T-helper 1 cell treated with Interleukin-12 subunit alpha and Interleukin-12 subunit beta and Interleukin-4 antibody, amounts not matched to agents 30 ng/mL and 1 ng/mL, for 36 hours (primary cell): Measurements from ENCODE around the gene SPO11. TPM values are rescaled to one million over a fixed set of nuclear protein-coding genes. Genes with fewer than 3 reads are reported as not detected.

Source experiments
- intact Hi-C: fragments of 100-400 bp; cut with micrococcal nuclease; formaldehyde crosslinking; loops from one replicate; pipeline ENCODE4 v1.15.1; 2024
- total RNA-seq: library from RNA; stranded (reverse); gene quantifications from 2 replicates; pipeline ENCODE4 v1.2.3, GENCODE V29; 2022

Gene SPO11
- total RNA-seq, 1 donor from 2014 or later: not detected

- intact Hi-C loops: no loop called here
Measured at GRCh38 chr20:57309544-57310115, 20.0 kb upstream of the SPO11 start.

DNA sequence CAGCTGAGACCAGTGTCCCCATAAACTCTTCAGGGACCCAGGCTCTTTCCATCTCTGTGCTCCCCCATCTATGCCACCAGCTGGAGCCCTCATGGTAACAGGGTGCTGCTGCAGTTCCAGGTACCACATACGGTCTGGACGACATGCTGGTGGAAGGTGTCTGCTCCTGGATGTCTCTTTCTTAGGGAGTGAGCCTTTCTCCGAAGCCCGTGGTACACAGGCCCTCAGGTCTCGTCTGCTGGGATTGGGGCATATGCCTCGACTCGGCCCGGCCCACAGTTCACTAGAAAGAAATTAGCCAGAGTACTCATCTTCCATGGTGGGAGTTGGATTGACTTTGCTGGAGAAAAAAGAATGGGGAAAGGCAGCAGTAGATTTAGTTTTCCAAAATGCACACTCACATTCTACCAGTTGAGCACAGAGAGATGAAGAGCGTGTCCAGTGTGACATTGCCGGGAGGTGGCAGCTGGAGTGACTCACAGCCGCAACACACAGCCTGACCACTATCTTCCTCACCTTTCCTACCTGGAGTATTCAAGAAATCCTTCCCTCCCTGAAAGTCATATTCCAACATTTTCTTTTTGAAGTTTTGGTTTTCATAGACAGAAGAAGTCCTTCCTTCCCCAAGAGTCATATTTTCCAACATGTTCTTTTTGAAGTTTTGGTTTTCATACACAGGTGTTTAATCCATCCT lies 18.6 kb upstream of the SPO11 start:
- intact Hi-C loops: no loop called here

DNA sequence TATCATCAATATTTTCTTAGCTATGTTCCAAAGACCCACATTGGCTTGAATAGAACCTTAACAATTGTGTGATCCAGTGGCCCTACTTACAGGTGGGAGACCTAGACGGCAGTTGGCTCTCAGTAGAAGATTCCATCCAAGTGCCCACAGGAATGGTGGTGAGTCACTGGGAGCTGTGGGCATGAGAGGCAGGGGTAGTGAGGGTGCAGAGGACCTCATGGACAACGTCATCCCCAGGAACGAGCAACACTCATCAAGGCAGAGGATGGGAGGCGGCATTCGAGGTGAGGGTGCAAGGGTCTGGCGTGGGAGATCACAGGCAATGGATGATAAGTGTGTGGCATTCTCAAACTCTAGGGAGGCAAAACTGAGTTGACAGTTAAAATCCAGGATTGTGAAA lies 17.5 kb upstream of the SPO11 start:
- intact Hi-C loops: no loop called here

DNA sequence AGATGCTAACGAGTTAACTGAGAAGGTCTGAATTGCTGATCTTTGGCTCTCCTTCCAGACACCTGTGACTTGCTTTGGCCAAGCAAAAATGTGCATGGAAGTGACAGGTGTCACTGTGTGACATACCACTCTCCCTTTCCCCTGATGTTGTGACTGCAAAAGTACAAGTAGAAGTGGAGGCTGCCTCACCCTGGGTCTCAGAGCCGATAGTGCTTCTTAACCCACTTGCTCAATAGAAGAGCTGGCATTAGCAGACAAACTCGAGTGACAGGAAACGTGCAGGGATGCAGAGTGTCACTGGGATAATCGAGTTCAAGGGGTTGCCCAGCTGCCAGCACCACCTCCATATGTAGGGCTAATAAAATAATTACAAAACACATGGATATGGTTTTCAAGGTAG lies 16.4 kb upstream of the SPO11 start:
- intact Hi-C loops: no loop called here

DNA sequence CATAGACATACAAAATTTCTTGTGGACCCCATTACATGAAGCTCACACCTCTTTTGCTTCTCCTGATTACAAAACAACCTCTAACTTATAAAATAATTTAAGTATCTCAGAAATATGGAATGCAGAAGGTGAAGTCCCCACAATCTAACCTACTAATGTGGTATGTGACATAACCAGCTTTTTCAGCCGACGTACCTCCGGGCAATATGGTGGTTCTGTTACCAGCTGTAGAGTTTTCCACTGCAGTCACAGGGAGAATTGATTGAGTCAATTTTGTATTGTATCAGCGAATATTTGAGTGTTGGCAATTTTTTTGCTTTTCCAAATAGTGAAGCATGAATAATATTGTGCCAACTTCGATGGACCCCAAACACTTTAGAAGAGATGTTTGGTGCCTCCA lies 15.7 kb upstream of the SPO11 start:
- intact Hi-C loops: no loop called here

DNA sequence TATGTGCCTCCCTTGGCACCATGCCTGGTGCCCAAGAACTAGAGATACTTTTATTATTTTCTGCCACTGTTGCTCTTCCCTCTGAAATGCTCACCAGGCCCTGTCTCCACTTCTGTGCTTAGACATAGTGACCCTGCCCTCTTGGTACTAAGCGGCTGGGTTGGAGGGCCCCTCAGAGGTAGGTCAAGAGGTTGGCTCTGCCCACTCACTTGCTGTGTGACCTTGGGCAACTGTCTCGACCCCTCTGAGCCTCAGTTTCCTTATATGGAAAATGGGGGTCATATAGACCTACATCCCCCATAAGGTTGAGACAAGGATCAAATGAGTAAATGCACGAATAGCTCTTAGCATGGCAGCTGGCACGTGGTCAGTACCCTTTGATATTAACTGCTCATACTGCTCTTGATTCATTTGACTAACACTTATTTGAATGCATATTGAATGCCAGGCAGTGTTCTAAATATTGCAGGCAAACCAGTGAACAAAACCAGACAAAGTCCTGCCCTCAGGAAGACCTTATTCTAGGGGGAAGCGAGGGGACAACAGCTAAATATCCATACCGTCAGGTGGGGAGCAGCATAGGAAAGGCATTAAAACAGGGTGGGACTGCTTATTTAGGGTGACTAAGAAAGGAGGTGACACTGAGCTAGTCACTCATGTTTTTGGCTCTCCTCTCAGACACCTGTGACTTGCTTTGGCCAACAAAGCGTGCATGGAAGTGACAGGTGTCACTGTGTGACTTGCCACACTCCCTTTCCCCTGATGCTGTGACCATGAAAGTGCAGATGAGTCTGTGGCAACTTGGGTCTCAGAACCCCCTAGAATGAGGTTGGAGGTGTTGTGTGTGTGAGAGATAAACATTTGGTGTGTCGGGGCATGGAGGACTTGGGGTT lies 14.3 kb upstream of the SPO11 start:
- intact Hi-C loops: no loop called here

- intact Hi-C loops: no loop called here
Measured at GRCh38 chr20:57315976-57316480, 13.6 kb upstream of the SPO11 start.

GRCh38 chr20:57316795-57317201 lies 12.8 kb upstream of the SPO11 start:
- intact Hi-C loops: no loop called here

DNA sequence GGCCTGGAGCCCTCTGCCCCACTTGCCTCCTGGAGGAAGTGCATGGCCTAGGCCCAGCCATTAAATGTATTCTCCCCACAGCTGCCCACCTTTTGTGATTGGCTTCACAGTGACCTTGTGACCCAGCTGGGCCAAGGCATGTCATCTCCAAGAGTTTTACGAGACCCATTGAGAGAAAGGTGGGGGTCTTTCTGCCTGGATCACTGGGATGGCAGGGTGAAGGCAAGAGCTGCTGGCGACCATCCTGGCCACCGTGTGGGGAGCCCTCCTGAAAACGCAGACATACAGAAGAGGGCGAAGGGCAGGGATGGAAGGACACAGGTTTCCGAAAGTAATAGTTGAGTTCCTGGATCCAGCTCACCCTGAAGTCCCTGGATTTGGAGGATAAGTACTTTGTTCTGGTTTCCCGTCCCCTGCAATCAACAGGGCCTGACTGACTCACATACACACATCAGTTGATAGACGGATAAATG lies 12.3 kb upstream of the SPO11 start:
- intact Hi-C loops: no loop called here

GRCh38 chr20:57317789-57318371 lies 11.7 kb upstream of the SPO11 start:
- intact Hi-C loops: no loop called here

DNA sequence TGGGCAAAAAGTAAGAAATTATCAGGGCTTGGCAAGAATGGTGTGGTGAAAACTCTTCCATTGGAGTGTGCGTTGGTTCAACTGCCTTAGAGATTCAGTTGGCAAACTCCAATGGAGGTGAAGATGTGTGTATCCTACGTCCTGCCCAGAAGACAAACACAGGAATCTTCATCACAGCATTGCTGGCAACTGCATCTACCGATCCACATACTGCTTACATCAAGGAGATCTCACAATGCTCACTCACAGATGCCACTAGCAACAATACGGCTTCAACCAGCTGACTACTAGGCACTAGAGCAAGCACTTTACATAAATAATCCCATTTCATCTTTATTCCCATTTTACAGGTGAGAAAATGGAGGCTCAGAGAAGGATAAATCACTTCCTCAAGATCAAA lies 10.0 kb upstream of the SPO11 start:
- intact Hi-C loops: no loop called here

DNA sequence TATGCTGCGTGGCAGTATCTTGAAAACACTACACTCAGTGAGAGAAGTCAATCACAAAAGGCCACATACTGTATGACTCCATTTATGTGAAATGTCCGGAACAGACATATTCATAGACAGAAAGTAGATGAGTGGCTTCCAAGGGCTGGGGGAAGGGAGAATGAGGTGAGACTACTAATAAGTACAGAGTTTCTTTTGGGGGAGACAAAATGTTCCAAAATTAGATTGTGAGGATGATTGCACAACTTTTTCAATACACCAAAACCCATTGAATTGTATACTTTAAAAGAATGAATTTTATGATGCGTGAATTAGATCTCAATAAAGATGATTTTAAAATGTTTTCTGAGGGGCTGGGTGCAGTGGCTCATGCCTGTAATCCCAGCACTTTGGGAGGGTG lies 9.2 kb upstream of the SPO11 start:
- intact Hi-C loops: no loop called here

DNA sequence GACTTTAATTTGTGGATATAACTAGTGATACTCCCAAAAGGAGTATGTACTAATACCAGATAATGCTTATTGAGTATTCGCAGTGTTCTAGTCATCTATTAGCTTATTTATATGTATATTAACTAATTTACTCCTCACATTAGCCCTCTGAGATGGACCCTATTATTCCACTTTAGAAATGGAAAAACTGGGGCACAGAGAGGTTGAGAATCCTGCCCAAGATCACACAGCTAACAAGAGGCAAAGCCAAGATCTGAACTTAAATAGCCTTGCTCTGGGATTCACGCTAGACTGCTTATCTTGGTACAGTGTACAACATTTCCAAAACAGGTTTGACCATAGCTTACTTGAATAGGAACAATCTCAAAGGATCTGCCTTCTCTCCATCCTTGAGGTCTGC lies 8.5 kb upstream of the SPO11 start:
- intact Hi-C loops: no loop called here

DNA sequence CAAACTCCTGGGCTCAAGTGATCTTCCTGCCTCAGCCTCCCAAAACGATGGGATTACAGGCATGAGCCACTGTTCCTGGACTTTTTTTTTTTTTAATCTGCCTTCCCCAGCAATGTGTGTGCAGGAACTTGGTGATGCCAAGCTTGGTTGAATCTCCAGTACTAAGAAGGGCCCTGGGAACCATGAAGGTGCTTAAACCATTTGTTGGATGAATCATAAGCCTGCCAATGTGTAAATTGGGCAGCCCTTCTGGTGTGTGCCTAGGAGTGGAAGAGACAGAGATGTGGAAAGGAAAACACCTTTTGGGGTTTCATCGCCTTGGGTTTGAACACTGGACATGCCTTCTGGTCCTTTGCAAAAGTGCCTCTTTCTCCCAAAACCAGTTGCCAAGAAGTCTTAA lies 7.1 kb upstream of the SPO11 start:
- intact Hi-C loops: no loop called here

- intact Hi-C loops: no loop called here
Measured at GRCh38 chr20:57323034-57323433, 6.6 kb upstream of the SPO11 start.

DNA sequence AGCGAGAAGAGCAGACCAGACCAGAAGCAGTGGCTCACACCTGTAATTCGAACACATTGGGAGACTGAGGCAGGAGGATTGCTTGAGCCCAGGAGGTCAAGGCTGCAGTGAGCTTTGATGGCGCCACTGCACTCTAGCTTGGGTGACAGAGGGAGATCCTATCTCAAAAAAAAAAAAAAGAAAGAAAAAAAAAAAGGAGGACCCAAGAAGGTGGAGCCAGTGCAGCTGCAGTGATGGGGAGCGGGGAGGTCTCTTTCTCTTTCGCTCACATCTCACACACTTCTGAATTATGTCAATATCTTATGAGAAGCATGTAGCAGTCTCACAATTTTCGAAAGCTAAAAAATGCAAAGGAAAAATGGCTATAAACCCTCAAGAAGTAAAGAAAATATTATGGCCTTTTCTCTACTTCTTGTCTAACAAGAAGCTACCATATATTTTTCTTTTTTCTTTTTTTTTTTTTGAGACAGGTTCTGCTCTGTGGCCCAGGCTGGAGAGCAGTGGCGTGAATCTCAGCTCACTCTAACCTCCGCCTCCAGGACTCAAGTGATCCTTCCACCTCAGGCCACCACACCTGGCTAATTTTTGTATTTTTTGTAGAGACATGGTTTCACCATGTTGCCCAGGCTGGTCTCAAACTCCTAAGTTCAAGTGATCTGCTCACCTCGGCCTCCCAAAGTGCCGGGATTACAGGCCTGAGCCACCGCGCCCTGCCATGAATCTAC lies 3.8 kb upstream of the SPO11 start:
- intact Hi-C loops: loop anchor here (5.0 kb wide), 1 partner anchor 773 kb away; no protein-coding TSS in a partner anchor

DNA sequence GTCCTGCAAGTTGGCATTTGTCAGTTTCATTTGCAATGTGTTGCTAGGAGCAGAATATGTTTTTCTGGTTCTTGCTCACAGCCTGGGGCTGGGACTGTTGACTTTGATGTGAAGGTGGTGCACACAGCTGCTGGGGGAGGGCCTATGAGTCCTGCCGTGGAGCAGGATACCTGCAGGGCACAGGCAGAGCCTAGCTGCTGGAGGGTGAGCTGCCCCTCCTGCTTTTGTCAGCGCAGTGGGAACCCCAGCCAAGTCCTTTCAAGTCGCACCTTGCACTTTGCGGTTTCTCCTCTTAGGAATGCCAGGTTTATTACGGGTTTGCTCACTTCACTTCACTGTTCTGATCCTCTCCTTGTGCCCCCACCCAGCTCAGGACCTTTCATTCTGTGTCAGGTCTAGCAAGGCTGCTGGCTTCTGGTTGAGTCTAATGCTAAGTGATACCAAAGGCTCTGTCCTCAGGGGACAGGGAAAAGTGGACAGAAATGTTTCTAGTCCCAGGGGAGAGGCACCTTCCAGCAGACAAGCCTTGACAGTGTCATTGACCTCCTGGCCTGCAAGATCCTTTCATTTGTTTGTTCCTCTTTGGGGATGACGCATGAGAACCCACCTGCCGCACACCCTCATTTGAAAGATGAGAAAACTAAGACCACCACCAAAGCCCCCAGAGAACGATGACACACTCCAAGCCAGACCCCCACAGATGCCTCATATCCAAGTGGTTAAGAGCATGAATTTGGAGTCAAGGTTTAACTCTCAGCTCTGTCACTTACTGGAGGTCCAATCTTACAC lies 2.7 kb upstream of the SPO11 start:
- intact Hi-C loops: loop anchor here (5.0 kb wide), 1 partner anchor 775 kb away; no protein-coding TSS in a partner anchor

- intact Hi-C loops: loop anchor here (5.0 kb wide), 1 partner anchor 776 kb away; no protein-coding TSS in a partner anchor
Measured at GRCh38 chr20:57327820-57328219, 1.8 kb upstream of the SPO11 start.

GRCh38 chr20:57330998-57331397 lies 1.4 kb downstream of the SPO11 start:
- intact Hi-C loops: no loop called here
